Measurements from ENCODE around the gene KLB.

The KLB gene

GRCh38 chr4:39464886-39465501 is 58.3 kb downstream of the KLB start:
- DNase-seq (ENCODE audit: low spot score): no peak

- no peak for DNase-seq (ENCODE audit: low spot score)
Measured at GRCh38 chr4:39466747-39467146, 60.0 kb downstream of the KLB start.

DNA sequence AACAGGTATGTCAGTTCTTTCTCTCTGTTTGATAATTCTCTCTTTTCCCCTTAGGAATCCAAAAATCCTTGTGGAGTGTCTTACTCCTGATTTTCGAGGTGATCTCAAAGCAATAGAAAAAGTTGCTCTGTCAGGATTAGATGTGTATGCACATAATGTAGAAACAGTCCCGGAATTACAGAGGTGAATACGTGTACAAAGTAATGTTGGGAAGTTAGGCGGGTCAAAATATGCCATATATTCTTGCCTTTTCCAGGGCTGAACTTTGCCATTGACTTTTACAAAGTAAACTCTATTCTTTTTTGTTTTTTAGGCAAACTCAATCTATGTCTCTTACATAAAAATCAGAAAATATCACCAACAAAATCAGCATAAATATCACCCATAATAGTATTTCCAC is 60.7 kb downstream of the KLB start:
- DNase-seq (ENCODE audit: low spot score): no peak

- DNase-seq (ENCODE audit: low spot score): peak; percentile 62
Measured at GRCh38 chr4:39469429-39470077, 62.8 kb downstream of the KLB start.

- no peak for DNase-seq (ENCODE audit: low spot score)
Measured at GRCh38 chr4:39470402-39470801, 63.7 kb downstream of the KLB start.

DNA sequence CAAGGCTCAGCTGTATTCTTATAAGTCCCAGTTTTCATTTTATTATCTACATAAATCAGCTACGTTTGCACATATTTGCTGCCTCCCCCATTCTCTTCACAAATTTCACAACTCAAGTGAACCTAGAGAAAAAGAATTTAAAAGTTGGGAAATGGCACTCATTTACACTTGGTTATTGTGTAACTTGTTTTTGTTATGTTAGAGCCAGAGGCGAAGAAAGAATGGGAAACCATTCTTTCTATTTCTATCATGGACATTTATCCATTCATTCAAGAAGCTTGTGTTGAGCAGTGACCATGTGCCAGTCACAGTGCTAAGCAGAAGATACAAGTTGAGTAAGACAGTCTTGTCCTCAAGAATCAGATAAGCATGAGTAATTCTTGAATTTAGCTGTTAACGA is 65.7 kb downstream of the KLB start:
- DNase-seq (ENCODE audit: low spot score): no peak

- DNase-seq (ENCODE audit: low spot score): no peak
Measured at GRCh38 chr4:39476187-39476895, 69.6 kb downstream of the KLB start.

DNA sequence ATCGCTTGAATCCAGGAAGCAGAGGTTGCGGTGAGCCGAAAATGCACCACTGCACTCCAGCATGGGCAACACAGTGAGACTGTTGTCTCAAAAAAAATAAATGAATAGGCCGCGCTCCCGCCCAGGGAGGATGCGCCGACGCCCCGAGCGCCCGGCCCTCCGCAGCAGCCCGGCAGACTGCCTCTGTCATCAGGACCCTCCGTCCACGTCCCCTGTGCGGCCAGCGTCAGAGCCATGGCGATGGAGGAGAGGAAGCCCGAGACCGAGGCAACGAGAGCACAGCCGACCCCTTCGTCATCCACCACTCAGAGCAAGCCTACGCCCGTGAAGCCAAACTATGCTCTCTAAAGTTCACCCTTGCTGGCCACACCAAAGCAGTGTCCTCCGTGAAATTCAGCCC is 73.5 kb downstream of the KLB start:
- DNase-seq (ENCODE audit: low spot score): no peak

- DNase-seq (ENCODE audit: low spot score): no peak
Measured at GRCh38 chr4:39480902-39481695, 74.4 kb downstream of the KLB start.

DNA sequence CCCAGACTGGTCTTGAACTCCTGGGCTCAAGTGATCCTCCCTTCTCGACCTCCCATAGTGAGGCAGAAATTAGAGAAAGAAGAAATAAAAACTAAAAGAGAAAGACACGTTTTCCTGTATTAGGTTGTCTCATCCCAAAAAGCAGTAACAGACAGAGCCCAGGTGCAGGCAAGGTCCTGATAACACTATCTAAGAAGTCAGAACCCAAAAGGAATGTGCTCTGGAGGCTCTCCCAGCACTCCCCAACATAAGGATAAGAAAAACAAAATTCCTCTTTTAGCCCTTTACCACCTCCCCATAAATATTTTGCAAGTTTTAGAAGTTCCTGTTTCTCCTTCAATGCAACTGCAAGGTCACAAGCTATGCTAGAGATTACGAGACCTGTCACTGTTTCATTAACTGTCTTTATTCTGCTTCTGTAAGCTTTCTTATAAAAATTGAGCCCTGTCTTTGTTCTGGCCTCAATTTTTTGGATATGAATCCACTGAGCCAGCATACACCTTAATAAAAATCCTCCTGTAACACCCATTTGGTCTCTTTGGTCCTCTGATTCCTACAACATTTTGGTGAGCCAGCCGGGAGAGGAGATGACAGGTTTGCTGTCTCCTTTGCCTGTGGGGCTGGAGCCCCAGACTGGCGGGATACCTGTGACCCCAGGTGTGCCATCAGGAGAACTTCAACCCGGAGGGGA is 78.0 kb downstream of the KLB start:
- no peak for DNase-seq (ENCODE audit: low spot score)

GRCh38 chr4:39486221-39486804 is 79.6 kb downstream of the KLB start:
- DNase-seq (ENCODE audit: low spot score): no peak

DNA sequence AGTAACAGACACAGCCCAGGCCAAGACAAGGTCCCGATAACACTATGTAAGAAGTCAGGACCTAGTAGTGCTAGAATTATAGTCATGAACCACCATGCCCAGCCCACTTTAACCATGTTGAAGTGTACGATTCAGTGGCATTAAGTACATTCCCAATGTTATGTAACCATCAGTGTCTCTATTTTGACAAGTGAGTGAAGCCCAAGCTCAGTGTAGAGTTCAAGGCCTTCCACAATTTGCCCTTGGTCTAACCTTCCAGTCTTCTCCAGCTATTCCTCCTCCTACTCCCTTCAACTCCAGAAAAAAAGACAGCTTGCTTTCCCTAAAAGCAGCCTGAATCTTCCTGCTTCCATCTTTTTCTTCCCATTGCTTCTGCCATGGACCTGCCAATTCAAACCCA is 83.6 kb downstream of the KLB start:
- no peak for DNase-seq (ENCODE audit: low spot score)

DNA sequence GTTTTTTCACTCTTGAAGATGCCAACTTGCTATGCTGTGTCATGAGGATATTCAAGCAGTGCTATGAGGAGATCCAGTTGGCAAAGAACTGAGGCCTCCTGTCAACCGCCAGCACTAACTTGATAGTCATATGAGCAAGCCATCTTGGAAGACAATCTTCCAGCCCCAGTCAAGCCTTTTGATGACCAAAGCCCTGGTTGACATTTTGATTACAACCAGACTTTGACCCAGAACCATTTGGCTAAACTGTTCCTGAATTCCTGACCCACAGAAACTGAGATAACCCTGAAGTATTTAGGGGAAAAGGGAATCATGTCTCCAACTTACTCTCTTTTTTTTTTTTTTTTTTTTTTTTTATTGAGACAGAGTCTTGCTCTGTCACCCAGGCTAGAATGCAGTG is 87.6 kb downstream of the KLB start:
- no peak for DNase-seq (ENCODE audit: low spot score)

DNA sequence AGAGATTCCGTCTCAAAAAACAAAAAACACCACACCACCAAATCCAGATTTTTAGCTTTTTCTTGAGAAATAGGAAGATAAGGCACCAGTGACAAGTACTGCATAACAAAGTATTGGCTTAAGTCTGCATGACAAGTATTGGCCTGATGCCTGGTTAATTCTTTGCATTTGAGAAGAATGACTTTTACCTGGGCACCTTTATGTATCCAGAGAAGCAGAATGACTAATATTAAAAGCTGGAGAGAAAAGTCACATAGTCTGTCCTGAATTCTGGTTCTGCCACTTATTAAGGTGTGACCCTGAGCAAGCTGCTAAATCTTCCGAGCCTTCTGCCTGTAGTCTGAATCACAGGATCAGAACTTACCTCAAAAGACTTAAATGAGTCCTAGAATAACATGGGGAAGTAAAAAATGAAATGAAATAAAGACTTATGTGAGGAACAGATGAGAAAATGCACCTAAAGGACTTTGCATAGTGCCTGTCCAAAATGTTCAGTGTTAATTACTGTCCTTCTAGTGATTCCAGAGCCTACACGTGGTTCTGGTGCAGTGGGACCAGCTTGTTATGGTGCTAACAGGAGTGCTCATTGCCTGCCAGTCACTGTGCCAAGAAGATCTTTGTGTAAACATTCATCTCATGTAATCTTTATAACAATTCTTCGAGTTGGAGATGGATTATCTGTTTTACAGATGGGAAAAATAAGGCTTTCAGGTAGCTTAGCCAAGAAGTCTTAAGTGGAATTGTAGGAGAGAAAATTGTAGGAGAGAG is 88.9 kb downstream of the KLB start:
- no peak for DNase-seq (ENCODE audit: low spot score)

DNA sequence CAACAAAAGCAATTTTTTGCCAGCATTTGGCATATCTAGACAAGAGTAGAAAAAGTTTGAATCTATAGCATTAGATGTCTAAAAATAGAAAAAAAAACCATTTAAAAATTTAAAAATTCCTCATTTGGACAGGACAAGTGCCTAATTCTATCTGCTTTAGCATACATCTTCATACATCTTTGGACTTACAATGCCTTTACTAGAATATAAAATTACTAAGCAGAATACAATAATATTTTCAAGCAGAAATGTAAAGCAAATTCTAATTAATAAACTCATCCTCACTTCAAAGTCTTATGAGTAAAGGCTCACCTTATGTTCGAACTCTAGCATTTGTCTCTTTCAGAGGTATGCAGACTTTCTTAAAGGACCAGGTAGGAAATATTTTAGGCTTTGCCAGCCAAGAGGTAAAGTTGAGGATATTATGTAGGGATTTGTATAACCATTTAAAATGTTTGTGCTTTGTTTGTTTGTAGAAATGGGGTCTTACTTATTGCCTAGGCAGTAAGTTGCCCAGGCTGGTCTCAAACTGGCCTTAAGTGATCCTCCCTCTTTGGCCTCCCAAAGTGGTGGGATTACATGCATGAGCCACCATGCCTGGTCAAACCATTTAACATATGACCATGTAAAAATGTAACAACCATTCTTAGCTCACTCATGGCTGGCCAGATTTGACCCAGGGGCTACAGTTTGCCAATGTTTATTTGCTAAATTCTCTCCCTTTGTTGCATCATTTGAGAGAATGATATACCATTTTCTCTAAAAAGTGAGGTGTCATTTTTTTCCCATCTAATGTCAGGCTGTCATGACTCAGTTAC is 91.4 kb downstream of the KLB start:
- no peak for DNase-seq (ENCODE audit: low spot score)

DNA sequence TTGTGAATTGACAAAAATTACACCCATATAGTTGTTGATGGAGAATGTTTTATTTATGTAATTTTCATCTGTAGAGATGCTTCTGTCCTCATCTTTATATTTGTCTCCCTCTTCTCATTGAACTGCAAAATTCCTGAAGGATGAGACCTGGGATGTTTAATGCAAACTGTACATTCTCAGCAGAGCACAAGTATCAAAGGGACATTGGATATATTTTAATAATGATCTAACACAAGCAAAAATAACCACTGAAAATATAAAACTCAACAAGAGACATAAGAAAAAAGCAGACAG is 91.9 kb downstream of the KLB start:
- no peak for DNase-seq (ENCODE audit: low spot score)
